GM21360 (cell line): ENCODE results near the gene SMCR8.
"Not testable (repeated sequence)": the region's sequence is repeated elsewhere in the genome, so short reads cannot be mapped to it uniquely, and the experiment has no call there.

Experiments
- ATAC-seq: cut with Tn5 transposase; IDR thresholded peaks from one replicate; pipeline ENCODE4 v1.9.1; 2021; ENCODE audit warnings: mild to moderate bottlenecking, moderate library complexity; ENCODE audit not compliant: unreplicated experiment

Gene SMCR8

DNA sequence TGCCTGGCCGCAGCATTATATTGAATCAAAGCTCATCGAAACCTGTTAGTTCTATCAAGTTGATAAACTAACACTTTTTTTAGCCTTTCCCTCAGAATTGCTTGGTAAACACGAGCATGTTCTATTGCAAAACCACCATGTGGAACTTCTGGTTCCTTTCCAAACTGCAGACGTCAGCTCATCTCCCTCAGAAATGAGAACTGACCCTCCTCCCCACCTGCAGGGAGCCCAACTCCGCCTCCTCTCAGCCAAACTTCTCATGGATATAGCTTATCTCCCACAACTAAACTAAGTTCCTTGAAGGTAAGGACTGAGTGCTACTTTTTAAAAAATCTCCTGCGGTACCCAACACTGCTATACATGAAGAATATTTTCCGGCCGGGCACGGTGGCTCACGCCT is 41.5 kb downstream of the SMCR8 start:
- ATAC-seq: no peak

DNA sequence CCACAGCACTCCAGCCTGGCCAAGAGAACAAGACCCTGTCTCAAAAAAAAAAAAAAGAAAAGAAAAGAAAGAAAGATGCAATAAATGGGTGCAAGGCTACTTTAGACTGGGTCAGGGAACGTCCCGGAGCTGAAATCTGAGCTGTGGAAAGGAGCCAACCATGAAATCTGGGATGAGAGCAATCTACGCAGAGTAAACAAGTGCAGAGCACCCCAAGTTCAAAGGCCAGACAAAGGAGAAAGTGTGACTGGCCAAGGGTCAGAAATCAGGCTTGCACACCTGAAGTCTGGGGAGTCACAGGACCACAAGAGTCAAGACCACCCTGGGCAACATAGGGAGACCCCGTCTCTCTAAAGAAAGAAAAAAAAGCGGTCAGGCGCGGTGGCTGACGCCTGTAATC is 45.4 kb downstream of the SMCR8 start:
- ATAC-seq: no peak

DNA sequence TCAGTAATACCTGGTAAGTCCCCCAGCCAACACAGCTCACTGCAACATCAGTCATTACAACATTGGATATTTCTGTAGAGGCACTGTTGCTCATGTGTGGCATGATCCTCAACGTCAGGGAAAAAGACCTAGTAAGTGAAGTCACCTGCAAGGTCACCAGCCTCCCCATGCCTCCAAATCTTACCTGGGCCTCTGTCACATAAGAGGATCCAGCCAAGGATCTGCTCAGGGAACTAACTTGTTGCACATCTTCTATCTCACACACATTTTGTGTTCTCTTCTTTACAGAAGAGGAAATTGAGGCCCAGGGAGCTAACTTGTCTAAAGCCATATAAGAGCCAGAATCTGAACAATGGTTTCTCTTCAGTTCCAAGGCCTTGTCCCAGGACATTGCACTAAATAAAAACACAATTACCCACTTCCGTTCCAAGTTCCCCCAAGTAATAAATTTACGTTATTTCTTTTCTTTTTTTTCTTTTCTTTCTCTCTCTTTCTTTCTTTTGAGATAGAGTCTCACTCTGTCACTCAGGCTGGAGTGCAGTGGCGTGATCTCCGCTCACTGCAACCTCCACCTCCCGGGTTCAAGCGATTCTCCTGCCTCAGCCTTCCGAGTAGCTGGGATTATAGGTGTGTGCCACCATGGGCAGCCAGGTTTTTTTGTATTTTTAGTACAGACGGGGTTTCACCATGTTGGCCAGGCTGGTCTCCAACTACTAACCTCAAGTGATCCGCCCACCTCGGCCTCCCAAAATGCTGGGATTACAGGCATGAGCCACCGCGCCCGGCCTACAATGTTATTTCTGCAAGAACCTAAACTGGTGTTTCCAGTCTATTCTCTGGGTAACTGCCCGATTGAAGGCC is 47.0 kb downstream of the SMCR8 start:
- no peak for ATAC-seq

DNA sequence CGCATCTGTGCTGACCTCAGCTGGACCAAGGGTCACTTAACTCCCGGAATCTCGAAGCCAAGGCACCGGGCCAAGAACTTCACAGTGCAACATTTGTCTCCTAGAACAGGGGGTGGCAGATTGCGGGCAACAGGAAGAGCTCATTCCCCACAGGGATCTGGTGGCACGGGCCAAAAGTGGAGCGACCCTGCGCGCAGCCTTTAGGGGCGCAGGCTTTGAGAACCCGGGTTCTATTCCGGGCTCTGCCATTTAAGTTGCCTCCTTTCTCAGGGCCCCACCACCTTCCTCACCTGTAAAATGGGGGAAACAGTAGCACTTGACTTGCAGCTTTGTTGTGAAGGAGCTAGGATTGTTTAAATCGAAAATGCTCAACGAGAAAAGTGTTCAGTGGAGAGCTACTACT is 47.6 kb downstream of the SMCR8 start:
- ATAC-seq: no peak

DNA sequence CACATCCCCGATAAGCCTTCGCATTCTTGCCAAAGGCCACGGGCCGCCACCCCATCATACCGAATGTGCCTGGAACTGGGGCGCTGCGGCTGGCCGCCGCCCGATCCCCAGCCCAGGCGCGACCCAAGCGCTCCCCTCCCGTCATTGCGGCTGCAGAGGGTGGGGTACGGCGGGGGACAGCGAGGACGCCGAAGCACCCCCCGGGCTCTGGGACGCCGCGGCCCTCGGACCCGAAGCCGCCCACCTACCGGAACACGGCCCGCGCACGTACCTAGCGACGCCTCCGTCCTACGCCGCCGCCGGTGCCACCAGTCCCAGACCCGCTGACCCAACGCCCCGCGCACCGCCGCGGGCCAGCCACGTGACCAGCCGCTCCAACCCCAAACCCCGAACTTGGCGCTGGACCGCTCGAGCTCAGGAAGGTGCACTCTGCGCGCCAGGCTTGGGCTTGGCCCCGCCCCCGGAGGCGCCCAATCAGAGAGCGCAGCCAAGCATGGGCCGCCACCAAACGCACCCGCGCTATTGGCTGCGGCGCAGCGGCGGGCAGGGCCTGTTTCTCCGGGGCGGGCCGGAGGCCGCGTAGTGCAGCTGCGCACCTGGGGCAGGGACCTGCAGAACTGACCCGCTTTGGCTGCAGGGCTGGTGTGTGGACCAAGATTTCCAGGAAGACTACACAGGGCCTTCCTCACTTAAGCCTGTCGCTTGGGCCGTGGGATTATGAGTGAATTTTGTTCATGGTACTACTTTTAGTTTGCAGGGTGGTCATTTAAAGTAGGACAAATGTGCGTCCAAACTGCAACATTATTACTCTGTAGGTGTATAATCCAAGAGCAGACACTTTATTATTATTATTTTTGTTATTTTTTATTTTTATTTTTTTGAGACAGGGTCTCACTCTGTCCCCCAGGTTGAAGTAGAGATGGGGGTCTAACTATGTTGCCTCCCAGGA is 48.3 kb downstream of the SMCR8 start, which contains the start of gene SHMT1:
TSS of gene SHMT1 (minus strand) at position 450 of the 949 bp plus-strand sequence. CDS start 7,569 bp downstream, outside the sequence.
- peak; percentile 95 for ATAC-seq

DNA sequence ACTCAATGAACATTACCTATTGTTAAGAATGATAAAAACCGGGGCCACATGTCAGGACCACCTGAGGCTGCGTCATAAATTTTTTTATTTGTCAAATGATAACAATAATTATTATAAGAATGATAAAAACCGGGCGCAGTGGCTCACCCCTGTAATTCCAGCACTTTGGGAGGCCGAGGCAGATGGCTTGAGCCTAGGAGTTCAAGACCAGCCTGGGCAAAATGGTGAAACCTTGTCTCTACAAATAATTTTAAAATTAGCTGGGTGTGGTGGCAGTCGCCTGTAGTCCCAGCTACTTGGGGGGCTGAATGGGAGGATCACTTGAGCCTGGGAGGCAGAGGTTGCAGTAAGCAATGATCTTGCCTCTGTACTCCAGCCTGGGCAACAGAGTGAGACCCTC is 49.1 kb downstream of the SMCR8 start:
- ATAC-seq: no peak

DNA sequence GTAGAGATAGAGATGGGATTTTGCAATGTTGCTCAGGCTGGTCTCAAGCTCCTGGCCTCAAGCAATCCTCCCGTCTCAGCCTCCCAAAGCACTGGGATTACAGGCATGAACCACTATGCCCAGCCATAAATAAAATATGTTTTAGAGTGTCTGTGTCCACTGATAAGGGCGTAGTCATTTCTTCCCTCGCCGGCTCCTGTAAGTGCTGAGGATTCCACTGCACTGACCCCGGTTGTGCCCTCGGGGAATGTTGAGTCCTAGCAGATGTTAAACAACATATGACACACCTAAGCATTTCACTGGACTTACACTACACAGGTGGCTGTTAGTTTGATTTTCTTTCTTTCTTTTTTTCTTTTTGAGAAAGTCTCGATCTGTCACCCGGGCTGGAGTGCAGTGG is 53.9 kb downstream of the SMCR8 start:
- no peak for ATAC-seq

DNA sequence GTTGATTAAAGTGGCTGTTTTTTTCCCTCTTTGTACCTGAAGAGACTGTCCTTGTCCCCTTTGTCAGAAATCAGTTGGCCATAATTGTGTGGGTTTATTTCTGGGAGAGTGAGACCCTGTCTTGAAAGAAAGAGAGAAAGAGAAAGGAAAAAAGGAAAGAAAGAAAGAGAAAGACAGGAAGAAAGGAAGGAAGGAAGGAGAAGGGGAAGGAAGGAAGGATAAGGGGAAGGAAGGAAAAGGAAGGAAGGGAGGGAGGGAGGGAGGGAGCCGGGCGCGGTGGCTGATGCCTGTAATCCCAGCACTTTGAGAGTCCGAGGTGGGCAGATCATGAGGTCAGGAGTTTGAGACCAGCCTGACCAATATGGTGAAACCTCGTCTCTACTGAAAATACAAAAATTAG is 55.7 kb downstream of the SMCR8 start:
- ATAC-seq: no peak

DNA sequence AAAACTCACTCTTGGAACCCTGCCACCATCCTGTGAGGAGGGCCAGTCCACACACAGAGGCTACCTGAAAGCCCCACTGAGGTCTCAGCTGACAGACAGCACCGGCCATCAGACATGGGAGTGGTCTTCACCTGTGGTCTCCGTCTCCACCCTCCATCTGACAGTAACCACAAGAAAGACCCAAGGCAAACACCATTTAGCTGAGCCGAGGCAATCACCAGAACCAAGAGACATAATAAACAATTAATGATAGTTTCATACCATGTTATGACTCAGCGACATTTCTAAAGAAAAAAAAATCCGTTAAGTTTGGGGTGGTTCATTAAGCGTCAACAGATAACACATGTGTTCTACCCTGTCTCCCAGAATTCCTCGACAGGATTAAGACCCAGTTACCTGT is 56.4 kb downstream of the SMCR8 start:
- no peak for ATAC-seq

DNA sequence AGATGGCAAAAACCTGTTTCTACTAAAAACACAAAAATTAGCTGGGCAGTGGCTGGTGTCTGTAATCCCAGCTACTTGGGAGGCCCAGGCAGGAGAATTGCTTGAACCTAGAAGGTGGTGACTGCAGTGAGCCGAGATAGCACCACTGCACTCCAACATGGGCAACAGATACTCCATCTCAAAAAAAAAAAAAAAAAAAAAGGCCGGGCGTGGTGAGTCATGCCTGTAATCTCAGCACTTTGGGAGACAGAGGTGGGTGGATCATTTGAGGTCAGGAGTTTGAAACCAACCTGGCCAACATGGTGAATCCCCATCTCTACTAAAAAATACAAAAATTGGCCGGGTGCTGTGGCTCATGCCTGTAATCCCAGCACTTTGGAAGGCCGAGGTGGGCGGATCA is 58.1 kb downstream of the SMCR8 start:
- not testable (repeated sequence) for ATAC-seq

DNA sequence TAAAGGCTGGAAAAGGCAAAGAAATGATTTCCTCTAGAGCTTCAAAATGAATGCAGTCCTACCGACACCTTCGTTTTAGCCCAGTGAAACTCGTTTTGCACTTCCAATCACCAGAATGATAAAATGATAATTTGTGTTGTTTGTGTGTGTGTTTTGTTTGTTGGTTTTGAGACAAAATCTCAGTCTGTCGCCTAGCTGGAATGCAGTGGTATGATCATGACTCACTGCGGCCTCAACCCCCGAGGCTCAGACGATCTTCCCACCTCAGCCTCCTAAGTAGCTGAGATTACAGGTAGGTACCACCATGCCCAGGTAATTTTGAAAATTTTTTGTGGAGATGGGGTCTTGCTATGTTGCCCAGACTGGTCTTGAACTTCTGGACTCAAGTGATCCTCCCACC is 59.1 kb downstream of the SMCR8 start:
- ATAC-seq: no peak
